H9 (cell line): Measurements from ENCODE around the gene MAL. TPM values are rescaled to one million over a fixed set of nuclear protein-coding genes. Genes with fewer than 3 reads are reported as not detected.
A peak's percentile ranks its signal among the peaks of the same experiment; 100 is the strongest.

ENCODE experiments used
- DNase-seq: peaks from one replicate; pipeline ENCODE4 v3.0.0-alpha.2; 2017
- H2AFZ ChIP-seq: one replicate; pipeline ENCODE4 v1.6.1; 2013; ENCODE audit warnings: mild to moderate bottlenecking, low read length, control low read depth, moderate library complexity
- H2AK5ac ChIP-seq: 2 replicates; pipeline ENCODE4 v1.6.1; 2013; ENCODE audit warnings: low read length, control low read depth, mixed read lengths; ENCODE audit not compliant: insufficient read length
- H2BK120ac ChIP-seq: one replicate; pipeline ENCODE4 v1.6.1; 2013; ENCODE audit warnings: low read depth, mild to moderate bottlenecking, low read length, control low read depth, inconsistent platforms; ENCODE audit not compliant: poor library complexity, severe bottlenecking
- H2BK12ac ChIP-seq: 2 replicates; pipeline ENCODE4 v1.6.1; 2013; ENCODE audit warnings: low read length, control low read depth, mixed read lengths, low read depth; ENCODE audit not compliant: insufficient read length
- H2BK15ac ChIP-seq: 2 replicates; pipeline ENCODE4 v1.6.1; 2013; ENCODE audit warnings: low read depth, low read length, control low read depth
- H2BK20ac ChIP-seq: one replicate; pipeline ENCODE4 v1.6.1; 2013; ENCODE audit warnings: low read depth, mild to moderate bottlenecking, low read length, control low read depth, inconsistent platforms; ENCODE audit not compliant: poor library complexity, severe bottlenecking
- H2BK5ac ChIP-seq: 2 replicates; pipeline ENCODE4 v1.6.1; 2013; ENCODE audit warnings: low read length, control low read depth, mixed read lengths; ENCODE audit not compliant: insufficient read length
- H3K14ac ChIP-seq: 2 replicates; pipeline ENCODE4 v1.6.1; 2013; ENCODE audit warnings: low read length, control low read depth; ENCODE audit not compliant: insufficient read depth
- H3K18ac ChIP-seq: 2 replicates; pipeline ENCODE4 v1.6.1; 2013; ENCODE audit warnings: low read depth, mild to moderate bottlenecking, mixed read lengths, low read length, control low read depth; ENCODE audit not compliant: insufficient read length
- H3K23ac ChIP-seq: 2 replicates; pipeline ENCODE4 v1.6.1; 2013; ENCODE audit warnings: low read length, control low read depth, mixed read lengths, low read depth; ENCODE audit not compliant: insufficient read length
- H3K23me2 ChIP-seq: 2 replicates; pipeline ENCODE4 v1.6.1; 2013; ENCODE audit warnings: low read depth, mild to moderate bottlenecking, mixed read lengths, low read length, control low read depth; ENCODE audit not compliant: insufficient read length, poor library complexity, severe bottlenecking
- H3K27ac ChIP-seq: 2 replicates; pipeline ENCODE4 v1.5.1; 2013; ENCODE audit warnings: low read length, control low read depth, mixed read lengths, low read depth; ENCODE audit not compliant: insufficient read length
- H3K27me3 ChIP-seq: 2 replicates; pipeline ENCODE4 v1.6.1; 2013; ENCODE audit warnings: low read length, control low read depth, inconsistent platforms; ENCODE audit not compliant: insufficient read depth
- H3K4ac ChIP-seq: 2 replicates; pipeline ENCODE4 v1.6.1; 2013; ENCODE audit warnings: low read depth, mild to moderate bottlenecking, control low read depth, inconsistent platforms, low read length, moderate library complexity
- H3K4me1 ChIP-seq: 2 replicates; pipeline ENCODE4 v1.6.1; 2013; ENCODE audit warnings: low read length, control low read depth, inconsistent platforms; ENCODE audit not compliant: insufficient read depth
- H3K4me2 ChIP-seq: 2 replicates; pipeline ENCODE4 v1.6.1; 2013; ENCODE audit warnings: low read length, control low read depth, mixed read lengths; ENCODE audit not compliant: insufficient read length, insufficient read depth
- H3K56ac ChIP-seq: 2 replicates; pipeline ENCODE4 v1.6.1; 2013; ENCODE audit warnings: low read depth, mild to moderate bottlenecking, mixed read lengths, low read length, control low read depth; ENCODE audit not compliant: insufficient read length
- H3K79me1 ChIP-seq: 2 replicates; pipeline ENCODE4 v1.6.1; 2013; ENCODE audit warnings: low read depth, mild to moderate bottlenecking, moderate library complexity, low read length, control low read depth, inconsistent platforms; ENCODE audit not compliant: insufficient read depth, poor library complexity, severe bottlenecking
- H3K79me2 ChIP-seq: 2 replicates; pipeline ENCODE4 v1.6.1; 2013; ENCODE audit warnings: low read length, control low read depth, inconsistent platforms; ENCODE audit not compliant: insufficient read depth
- H3K9ac ChIP-seq: 2 replicates; pipeline ENCODE4 v1.6.1; 2013; ENCODE audit warnings: low read length, control low read depth, mixed read lengths; ENCODE audit not compliant: insufficient read length; ENCODE audit errors: extremely low read depth
- H3K9me3 ChIP-seq: one replicate; pipeline ENCODE4 v1.6.1; 2013; ENCODE audit warnings: low read depth, low read length, inconsistent platforms; ENCODE audit not compliant: control insufficient read depth
- H3T11ph ChIP-seq: one replicate; pipeline ENCODE4 v1.6.1; 2013; ENCODE audit warnings: mild to moderate bottlenecking, low read length, control low read depth, inconsistent platforms
- H4K20me1 ChIP-seq: one replicate; pipeline ENCODE4 v1.6.1; 2013; ENCODE audit not compliant: control insufficient read depth, insufficient read length, insufficient read depth
- H4K5ac ChIP-seq: 2 replicates; pipeline ENCODE4 v1.6.1; 2013; ENCODE audit warnings: low read depth, mild to moderate bottlenecking, mixed read lengths, low read length, control low read depth; ENCODE audit not compliant: insufficient read length
- H4K8ac ChIP-seq: replicated peaks from 2 replicates; pipeline ENCODE4 v1.6.1; 2013; ENCODE audit warnings: low read length, control low read depth, mixed read lengths, low read depth; ENCODE audit not compliant: insufficient read length
- H4K91ac ChIP-seq: 2 replicates; pipeline ENCODE4 v1.6.1; 2013; ENCODE audit warnings: low read depth, mild to moderate bottlenecking, moderate library complexity, mixed read lengths, low read length, control low read depth; ENCODE audit not compliant: insufficient read length
- H3K27ac Mint-ChIP-seq, 3 experiments: 2 replicates in 2 of 3; 3 replicates in 1 of 3; pipeline ENCODE4 v1.8.0; 2020 to 2021; ENCODE audit warnings: mixed read lengths in 3 of 3, mild to moderate bottlenecking in 1 of 3, moderate library complexity in 1 of 3
- H3K27me3 Mint-ChIP-seq: 2 replicates; pipeline ENCODE4 v1.8.0; 2021; ENCODE audit warnings: low read depth, mild to moderate bottlenecking, moderate library complexity, mixed read lengths
- H3K36me3 Mint-ChIP-seq, 3 experiments: 2 replicates in 2 of 3; 3 replicates in 1 of 3; pipeline ENCODE4 v1.8.0; 2020 to 2021; ENCODE audit warnings: low read depth in 3 of 3, mixed read lengths in 3 of 3; ENCODE audit not compliant: insufficient read depth in 1 of 3
- H3K4me1 Mint-ChIP-seq, 2 experiments: 2 replicates each; pipeline ENCODE4 v1.8.0; 2020; ENCODE audit warnings: mixed read lengths in 2 of 2
- H3K4me3 Mint-ChIP-seq, 2 experiments: 2 replicates in 1 of 2; 3 replicates in 1 of 2; pipeline ENCODE4 v1.8.0; 2020 to 2021; ENCODE audit warnings: mild to moderate bottlenecking in 2 of 2, mixed read lengths in 2 of 2, moderate library complexity in 1 of 2
- H3K9me3 Mint-ChIP-seq, 2 experiments: 2 replicates in 1 of 2; 3 replicates in 1 of 2; pipeline ENCODE4 v1.8.0; 2020; ENCODE audit warnings: mild to moderate bottlenecking in 2 of 2, mixed read lengths in 2 of 2, moderate library complexity in 1 of 2
- whole genome bisulfite sequencing: extraction: QIAGEN DNeasy Blood & Tissue Kit; methylation state at CpG from one replicate; pipeline ENCODE4 v1.1.7; 2013; ENCODE audit warnings: missing lambda C conversion rate, low lambda C conversion rate, mixed read lengths; ENCODE audit not compliant: insufficient read length; ENCODE audit errors: extremely low coverage; 5-methylcytosine and 5-hydroxymethylcytosine counted together
- total RNA-seq: library from RNA; stranded (reverse); gene quantifications from 2 replicates; pipeline ENCODE4 v1.2.1, GENCODE V29; 2021
- TF ChIP-seq, protein P1 (sequence below): fragments of 200-600 bp; sonication (generic); conservative IDR thresholded peaks from 3 replicates; pipeline ENCODE4 v1.8.0; 2021; ENCODE audit warnings: antibody characterized with exemption, mild to moderate bottlenecking

Gene MAL
- total RNA-seq, 1 experiment from 2014 or later = not detected

GRCh38 chr2:94994063-94994913 lies 31.2 kb upstream of the MAL start:
- no peak overlapping the region for H3K18ac ChIP-seq
- Mint-ChIP-seq H3K36me3 (no peaks in the 10 kb centered on the region), H3K27ac (peak overlapping the region in 1 of 3 experiments; percentile 73; a peak in 1 of 7 replicates), H3K9me3 (no peaks in the 10 kb centered on the region), H3K27me3 (peaks cover 90% of the 10 kb centered on the region), H3K4me3 (no peak overlapping the region), H3K4me1 (0 out of 4 replicates have a peak, but pooled peaks cover 0 to 2% of the 10 kb centered on the region in 2 experiments)
- H3K27me3 ChIP-seq = no peaks in the 10 kb centered on the region; the same call in 1 of the 2 replicates
- no peak overlapping the region for H3T11ph ChIP-seq
- H3K9ac ChIP-seq = no peak overlapping the region
- no peak overlapping the region for H3K56ac ChIP-seq
- H2BK120ac ChIP-seq = no peak overlapping the region
- peak; percentile 3 for DNase-seq
- H3K4me1 ChIP-seq = no peaks in the 10 kb centered on the region
- H4K5ac ChIP-seq = no peak overlapping the region
- no peaks in the 10 kb centered on the region for H3K23me2 ChIP-seq
- WGBS = no CpG with 5 or more reads among the region's 16 CpGs
- H2BK5ac ChIP-seq = no peak overlapping the region
- no peak overlapping the region for H2BK20ac ChIP-seq
- H3K79me1 ChIP-seq = no peaks in the 10 kb centered on the region
- H2BK15ac ChIP-seq = no peak overlapping the region
- TF ChIP-seq, protein P1, sequence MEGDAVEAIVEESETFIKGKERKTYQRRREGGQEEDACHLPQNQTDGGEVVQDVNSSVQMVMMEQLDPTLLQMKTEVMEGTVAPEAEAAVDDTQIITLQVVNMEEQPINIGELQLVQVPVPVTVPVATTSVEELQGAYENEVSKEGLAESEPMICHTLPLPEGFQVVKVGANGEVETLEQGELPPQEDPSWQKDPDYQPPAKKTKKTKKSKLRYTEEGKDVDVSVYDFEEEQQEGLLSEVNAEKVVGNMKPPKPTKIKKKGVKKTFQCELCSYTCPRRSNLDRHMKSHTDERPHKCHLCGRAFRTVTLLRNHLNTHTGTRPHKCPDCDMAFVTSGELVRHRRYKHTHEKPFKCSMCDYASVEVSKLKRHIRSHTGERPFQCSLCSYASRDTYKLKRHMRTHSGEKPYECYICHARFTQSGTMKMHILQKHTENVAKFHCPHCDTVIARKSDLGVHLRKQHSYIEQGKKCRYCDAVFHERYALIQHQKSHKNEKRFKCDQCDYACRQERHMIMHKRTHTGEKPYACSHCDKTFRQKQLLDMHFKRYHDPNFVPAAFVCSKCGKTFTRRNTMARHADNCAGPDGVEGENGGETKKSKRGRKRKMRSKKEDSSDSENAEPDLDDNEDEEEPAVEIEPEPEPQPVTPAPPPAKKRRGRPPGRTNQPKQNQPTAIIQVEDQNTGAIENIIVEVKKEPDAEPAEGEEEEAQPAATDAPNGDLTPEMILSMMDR = no peak
- H4K8ac ChIP-seq = no peak overlapping the region
- no peaks in the 10 kb centered on the region for H3K79me2 ChIP-seq
- H3K23ac ChIP-seq = no peak overlapping the region
- H2BK12ac ChIP-seq = no peak overlapping the region
- no peak overlapping the region for H3K27ac ChIP-seq
- H3K4ac ChIP-seq = no peak overlapping the region
- no peaks in the 10 kb centered on the region for H4K20me1 ChIP-seq
- H3K9me3 ChIP-seq = no peaks in the 10 kb centered on the region
- H3K14ac ChIP-seq = no peak overlapping the region; the same call in 1 of the 2 replicates
- no peak overlapping the region for H3K4me2 ChIP-seq
- no peak overlapping the region for H2AFZ ChIP-seq
- H4K91ac ChIP-seq = no peak overlapping the region
- H2AK5ac ChIP-seq = no peak overlapping the region
